ENCODE measurements around the gene INKA1. TPM values are rescaled to one million over a fixed set of nuclear protein-coding genes. Genes with fewer than 3 reads are reported as not detected.
"Not testable (repeated sequence)": the region's sequence is repeated elsewhere in the genome, so short reads cannot be mapped to it uniquely, and the experiment has no call there.

The INKA1 gene
- total and polyA plus RNA-seq, 4 donors, result 0.84 to 4.2 (median 1.2) TPM

DNA sequence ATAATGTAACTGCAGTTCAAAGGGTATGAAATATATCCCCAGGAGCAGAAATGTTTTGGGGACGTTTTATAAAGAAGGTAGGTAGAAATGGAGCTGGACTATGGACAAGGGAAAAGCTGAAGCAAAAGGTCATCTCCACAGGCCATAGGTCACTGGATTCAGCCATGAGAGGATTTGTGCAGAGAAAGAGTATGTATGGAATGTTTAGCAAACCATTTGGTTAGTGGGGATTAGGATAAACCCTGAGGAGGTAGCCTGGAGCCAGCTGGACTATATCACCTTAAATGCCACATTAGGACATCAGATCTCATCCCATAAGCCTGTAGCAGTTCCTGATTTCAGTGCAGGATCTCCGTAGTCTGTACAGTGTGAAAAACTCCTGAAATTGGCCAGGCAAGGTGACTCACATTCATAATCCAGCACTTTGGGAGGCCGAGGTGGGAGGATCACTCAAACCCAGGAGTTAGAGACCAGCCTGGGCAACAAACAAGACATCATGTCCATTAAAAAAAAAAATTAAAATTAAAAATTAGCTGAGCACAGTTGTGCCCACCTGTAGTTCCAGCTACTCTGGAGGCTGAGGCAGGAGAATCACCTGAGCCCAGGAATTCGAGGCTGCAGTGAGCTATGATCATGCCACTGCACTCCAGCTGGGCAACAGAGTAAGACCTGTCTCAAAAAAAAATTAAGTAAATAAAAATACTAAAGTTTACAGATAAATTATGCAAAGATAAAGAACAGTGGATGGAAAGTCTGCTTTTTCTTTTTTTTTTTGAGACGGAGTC lies 21.5 kb upstream of the INKA1 start:
- H3K36me3 ChIP-seq (ENCODE audit: control insufficient read depth in 4 of 4, insufficient read depth in 3 of 4, low read depth in 1 of 4, low read length in 3 of 4), result peaks cover 0 to 3% (median under 1%) of the 10 kb centered on the region in 4 donors
- H3K4me1 ChIP-seq (ENCODE audit: control insufficient read depth in 4 of 4, insufficient read depth in 4 of 4, low read length in 3 of 4), result peaks cover 5 to 15% (median 11%) of the 10 kb centered on the region in 4 donors
- no peak for DNase-seq (ENCODE audit: low spot score)

GRCh38 chr3:49782277-49782676 lies 20.8 kb upstream of the INKA1 start:
- not testable (repeated sequence) for H3K9me3 ChIP-seq (ENCODE audit: control insufficient read depth in 4 of 4, low read length in 3 of 4); H3K36me3 ChIP-seq (ENCODE audit: control insufficient read depth in 4 of 4, insufficient read depth in 3 of 4, low read depth in 1 of 4, low read length in 3 of 4); DNase-seq (ENCODE audit: low spot score); H3K27me3 ChIP-seq (ENCODE audit: control insufficient read depth in 4 of 4, insufficient read depth in 4 of 4, low read length in 3 of 4); H3K4me3 ChIP-seq (ENCODE audit: low read depth in 1 of 3, low read length in 3 of 3); H3K27ac ChIP-seq (ENCODE audit: low read depth in 1 of 2, low read length in 2 of 2); H3K9ac ChIP-seq (ENCODE audit: low read depth in 1 of 2, low read length in 2 of 2)
- H3K4me1 ChIP-seq (ENCODE audit: control insufficient read depth in 4 of 4, insufficient read depth in 4 of 4, low read length in 3 of 4), result peaks cover 5 to 21% (median 14%) of the 10 kb centered on the region in 4 donors
- WGBS, result 98% methylated on average over 9 of the region's 9 CpGs

More for the DNA sequence above, 21.5 kb upstream of the INKA1 start:
- no peaks in the 10 kb centered on the region for H3K27me3 ChIP-seq (ENCODE audit: control insufficient read depth in 4 of 4, insufficient read depth in 4 of 4, low read length in 3 of 4)
- no peak overlapping the region for H3K4me3 ChIP-seq (ENCODE audit: low read depth in 1 of 3, low read length in 3 of 3)
- no peaks in the 10 kb centered on the region for H3K9me3 ChIP-seq (ENCODE audit: control insufficient read depth in 4 of 4, low read length in 3 of 4)
- no peak for TF ChIP-seq YY1 (IDR thresholded peaks at IDR 0.05)
- TF ChIP-seq HNF4A (conservative IDR thresholded peaks at IDR 0.05), result peak; percentile 30 to 41
- H3K27ac ChIP-seq (ENCODE audit: low read depth in 1 of 2, low read length in 2 of 2), result no peak overlapping the region
- WGBS, result 84% methylated on average over 5 of the region's 5 CpGs
- no peak overlapping the region for H3K9ac ChIP-seq (ENCODE audit: low read depth in 1 of 2, low read length in 2 of 2)

- no peak for DNase-seq (ENCODE audit: low spot score)
Measured at GRCh38 chr3:49785565-49786356, 17.3 kb upstream of the INKA1 start.

More at GRCh38 chr3:49785565-49786356, 17.3 kb upstream of the INKA1 start:
- no peaks in the 10 kb centered on the region for H3K9me3 ChIP-seq (ENCODE audit: control insufficient read depth in 4 of 4, low read length in 3 of 4)
- peaks cover 5 to 18% (median 12%) of the 10 kb centered on the region in 4 donors for H3K4me1 ChIP-seq (ENCODE audit: control insufficient read depth in 4 of 4, insufficient read depth in 4 of 4, low read length in 3 of 4)
- peak overlapping the region; percentile 68 to 70 for H3K9ac ChIP-seq (ENCODE audit: low read depth in 1 of 2, low read length in 2 of 2)
- TF ChIP-seq YY1 (IDR thresholded peaks at IDR 0.05) (no peak), REST (IDR thresholded peaks at IDR 0.05) (peak; percentile 84)
- H3K27ac ChIP-seq (ENCODE audit: low read depth in 1 of 2, low read length in 2 of 2), result peak overlapping the region; percentile 72 to 92
- 4% methylated on average over 50 of the region's 50 CpGs for WGBS
- peak overlapping the region; percentile 82 to 96 (median 86) for H3K4me3 ChIP-seq (ENCODE audit: low read depth in 1 of 3, low read length in 3 of 3)
- H3K36me3 ChIP-seq (ENCODE audit: control insufficient read depth in 4 of 4, insufficient read depth in 3 of 4, low read depth in 1 of 4, low read length in 3 of 4), result peaks cover 0 to 3% (median under 1%) of the 10 kb centered on the region in 4 donors
- H3K27me3 ChIP-seq (ENCODE audit: control insufficient read depth in 4 of 4, insufficient read depth in 4 of 4, low read length in 3 of 4), result no peaks in the 10 kb centered on the region

Data from liver (tissue), 9 donors.